Parathyroid adenoma (tissue), 2 donors: ENCODE data around the gene FHOD3.

Experiments used
- H2AFZ ChIP-seq: fragments of 300-600 bp; sonication (generic); one replicate; pipeline ENCODE4 v1.7.0; 2017; ENCODE audit warnings: antibody characterized with exemption, mild to moderate bottlenecking
- H3K27ac ChIP-seq: fragments of 300-600 bp; sonication (generic); one replicate; pipeline ENCODE4 v1.7.0; 2017
- H3K27me3 ChIP-seq: fragments of 300-600 bp; sonication (generic); one replicate; pipeline ENCODE4 v1.7.0; 2017; ENCODE audit warnings: low read length; ENCODE audit not compliant: control insufficient read depth, insufficient read depth
- H3K36me3 ChIP-seq: fragments of 300-600 bp; sonication (generic); one replicate; pipeline ENCODE4 v1.7.0; 2017; ENCODE audit warnings: low read length; ENCODE audit not compliant: control insufficient read depth, insufficient read depth
- H3K4me1 ChIP-seq: fragments of 300-600 bp; sonication (generic); one replicate; pipeline ENCODE4 v1.7.0; 2017; ENCODE audit warnings: control low read depth
- H3K4me2 ChIP-seq: fragments of 300-600 bp; sonication (generic); one replicate; pipeline ENCODE4 v1.7.0; 2017; ENCODE audit warnings: low read length
- H3K4me3 ChIP-seq: fragments of 300-600 bp; sonication (generic); one replicate; pipeline ENCODE4 v1.7.0; 2017; ENCODE audit warnings: low read depth, low read length
- H3K79me2 ChIP-seq: fragments of 300-600 bp; sonication (generic); one replicate; pipeline ENCODE4 v1.7.0; 2017; ENCODE audit warnings: control low read depth
- H3K9ac ChIP-seq: fragments of 300-600 bp; sonication (generic); one replicate; pipeline ENCODE4 v1.7.0; 2017; ENCODE audit warnings: mild to moderate bottlenecking
- H3K9me3 ChIP-seq: fragments of 300-600 bp; sonication (generic); one replicate; pipeline ENCODE4 v1.7.0; 2017; ENCODE audit warnings: low read length; ENCODE audit not compliant: control insufficient read depth
- TF ChIP-seq, protein P1 (sequence below): fragments of 300-600 bp; sonication (generic); IDR thresholded peaks from one replicate; pipeline ENCODE4 v1.7.0; 2017; ENCODE audit warnings: antibody characterized with exemption, mild to moderate bottlenecking
- donor health status: primary hyperparathyroidism.

Gene FHOD3

DNA sequence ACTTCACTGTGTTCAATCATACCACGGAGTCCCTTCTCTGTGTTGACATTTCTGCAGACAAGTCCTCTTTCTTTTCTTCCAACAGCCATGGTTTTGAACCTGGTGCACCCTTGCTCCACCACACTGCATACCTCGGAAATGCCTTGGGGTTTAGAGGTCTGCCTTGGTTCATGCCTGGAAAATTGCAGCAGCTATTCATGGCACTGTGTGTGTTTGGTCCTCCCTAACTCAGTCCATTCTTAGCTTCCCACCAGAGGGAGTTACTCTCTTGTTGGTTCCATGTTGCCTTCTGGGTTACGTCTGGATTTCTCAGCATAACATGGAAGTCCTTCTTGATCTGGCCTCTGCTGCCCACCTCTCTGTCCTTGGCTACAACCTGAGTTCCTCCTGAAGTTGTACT lies 206.0 kb downstream of the FHOD3 start:
- Histone ChIP-seq H3K4me1 (no peaks in the 10 kb centered on the region), H3K9me3 (no peaks in the 10 kb centered on the region), H3K4me2 (no peak overlapping the region), H3K4me3 (no peak overlapping the region), H3K27ac (no peak overlapping the region), H3K79me2 (no peaks in the 10 kb centered on the region), H3K36me3 (no peaks in the 10 kb centered on the region), H3K9ac (no peak overlapping the region), H2AFZ (no peak overlapping the region), H3K27me3 (no peaks in the 10 kb centered on the region)
- TF ChIP-seq, protein P1, sequence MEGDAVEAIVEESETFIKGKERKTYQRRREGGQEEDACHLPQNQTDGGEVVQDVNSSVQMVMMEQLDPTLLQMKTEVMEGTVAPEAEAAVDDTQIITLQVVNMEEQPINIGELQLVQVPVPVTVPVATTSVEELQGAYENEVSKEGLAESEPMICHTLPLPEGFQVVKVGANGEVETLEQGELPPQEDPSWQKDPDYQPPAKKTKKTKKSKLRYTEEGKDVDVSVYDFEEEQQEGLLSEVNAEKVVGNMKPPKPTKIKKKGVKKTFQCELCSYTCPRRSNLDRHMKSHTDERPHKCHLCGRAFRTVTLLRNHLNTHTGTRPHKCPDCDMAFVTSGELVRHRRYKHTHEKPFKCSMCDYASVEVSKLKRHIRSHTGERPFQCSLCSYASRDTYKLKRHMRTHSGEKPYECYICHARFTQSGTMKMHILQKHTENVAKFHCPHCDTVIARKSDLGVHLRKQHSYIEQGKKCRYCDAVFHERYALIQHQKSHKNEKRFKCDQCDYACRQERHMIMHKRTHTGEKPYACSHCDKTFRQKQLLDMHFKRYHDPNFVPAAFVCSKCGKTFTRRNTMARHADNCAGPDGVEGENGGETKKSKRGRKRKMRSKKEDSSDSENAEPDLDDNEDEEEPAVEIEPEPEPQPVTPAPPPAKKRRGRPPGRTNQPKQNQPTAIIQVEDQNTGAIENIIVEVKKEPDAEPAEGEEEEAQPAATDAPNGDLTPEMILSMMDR: no peak

DNA sequence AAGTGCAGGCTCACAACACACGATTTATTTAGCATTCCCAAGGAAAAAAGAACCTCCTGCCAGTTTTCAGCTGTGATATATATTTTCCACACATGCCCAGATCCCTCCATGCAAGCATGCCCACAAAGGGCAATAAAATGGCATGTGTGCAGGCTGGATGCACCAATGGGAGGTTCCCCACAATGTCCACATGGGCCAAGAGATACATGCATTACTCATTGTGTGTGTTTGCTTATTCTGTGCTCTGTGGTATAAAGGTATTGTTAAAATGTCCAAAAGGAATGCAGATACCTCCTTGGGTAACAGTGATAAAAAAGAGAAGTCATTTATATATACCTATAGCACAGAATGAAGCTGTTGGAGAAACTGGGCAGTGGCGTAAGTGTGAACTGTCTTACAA lies 207.4 kb downstream of the FHOD3 start:
- no peaks in the 10 kb centered on the region for H3K27me3 ChIP-seq
- no peak overlapping the region for H3K4me3 ChIP-seq
- H3K4me1 ChIP-seq: no peaks in the 10 kb centered on the region
- no peaks in the 10 kb centered on the region for H3K9me3 ChIP-seq
- H3K79me2 ChIP-seq: no peaks in the 10 kb centered on the region
- no peaks in the 10 kb centered on the region for H3K36me3 ChIP-seq
- no peak overlapping the region for H2AFZ ChIP-seq
- no peak overlapping the region for H3K9ac ChIP-seq
- H3K4me2 ChIP-seq: no peak overlapping the region
- TF ChIP-seq, protein P1: no peak
- H3K27ac ChIP-seq: no peak overlapping the region

DNA sequence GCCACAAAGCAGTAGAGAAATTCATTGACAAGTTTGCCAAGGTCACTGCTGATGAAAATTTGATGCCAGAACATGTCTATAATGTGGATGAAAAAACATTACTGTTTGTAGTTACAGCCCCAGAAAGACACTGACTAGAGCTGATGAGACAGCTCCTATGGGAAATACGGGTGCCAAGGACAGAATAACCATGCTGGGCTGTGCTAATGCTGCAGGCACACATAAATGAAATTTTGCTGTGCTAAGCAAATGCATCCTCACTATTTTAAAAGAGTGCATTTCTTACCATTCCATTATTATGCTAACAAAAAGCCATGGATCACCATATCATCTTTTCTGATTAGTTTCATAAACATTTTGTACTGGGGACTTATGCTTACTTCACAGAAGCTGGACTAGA lies 208.2 kb downstream of the FHOD3 start:
- no peak overlapping the region for H3K4me3 ChIP-seq
- H3K4me2 ChIP-seq: no peak overlapping the region
- TF ChIP-seq, protein P1: no peak

DNA sequence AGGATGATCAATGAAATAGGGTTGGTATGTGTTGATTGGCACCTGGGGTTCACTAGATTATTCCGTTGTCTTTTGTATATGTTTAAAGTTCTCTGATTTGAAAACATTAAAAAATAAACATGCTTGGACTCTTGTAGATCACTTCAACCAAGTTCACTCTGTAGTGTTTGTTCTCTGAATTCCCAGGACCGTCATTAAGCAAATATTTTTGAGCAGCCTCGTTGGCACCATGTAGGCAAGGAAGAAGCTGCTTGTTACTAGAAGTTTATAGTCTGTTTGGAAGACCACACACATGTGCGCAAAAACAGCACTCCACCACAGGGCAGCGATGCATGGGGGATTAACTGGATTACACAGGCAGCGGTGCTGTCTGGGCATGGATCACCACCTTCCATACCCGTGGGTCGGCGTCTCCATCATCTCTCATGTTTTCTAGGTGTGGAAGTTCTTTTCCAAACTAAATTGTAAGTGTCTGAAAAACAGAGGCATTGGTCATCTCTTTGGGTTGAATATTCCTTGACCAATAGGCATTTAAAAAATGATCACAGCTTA lies 212.2 kb downstream of the FHOD3 start:
- no peaks in the 10 kb centered on the region for H3K4me1 ChIP-seq
- H3K36me3 ChIP-seq: no peaks in the 10 kb centered on the region
- TF ChIP-seq, protein P1: no peak
- no peaks in the 10 kb centered on the region for H3K27me3 ChIP-seq
- H3K9me3 ChIP-seq: no peaks in the 10 kb centered on the region
- no peak overlapping the region for H3K4me3 ChIP-seq
- H3K4me2 ChIP-seq: no peak overlapping the region
- no peak overlapping the region for H3K9ac ChIP-seq
- no peak overlapping the region for H2AFZ ChIP-seq
- H3K79me2 ChIP-seq: no peaks in the 10 kb centered on the region
- H3K27ac ChIP-seq: no peak overlapping the region

More for the DNA sequence above, 208.2 kb downstream of the FHOD3 start:
- no peaks in the 10 kb centered on the region for H3K79me2 ChIP-seq
- no peak overlapping the region for H2AFZ ChIP-seq
- no peak overlapping the region for H3K9ac ChIP-seq
- no peaks in the 10 kb centered on the region for H3K36me3 ChIP-seq
- H3K27me3 ChIP-seq: no peaks in the 10 kb centered on the region
- H3K9me3 ChIP-seq: no peaks in the 10 kb centered on the region
- no peaks in the 10 kb centered on the region for H3K4me1 ChIP-seq
- no peak overlapping the region for H3K27ac ChIP-seq

DNA sequence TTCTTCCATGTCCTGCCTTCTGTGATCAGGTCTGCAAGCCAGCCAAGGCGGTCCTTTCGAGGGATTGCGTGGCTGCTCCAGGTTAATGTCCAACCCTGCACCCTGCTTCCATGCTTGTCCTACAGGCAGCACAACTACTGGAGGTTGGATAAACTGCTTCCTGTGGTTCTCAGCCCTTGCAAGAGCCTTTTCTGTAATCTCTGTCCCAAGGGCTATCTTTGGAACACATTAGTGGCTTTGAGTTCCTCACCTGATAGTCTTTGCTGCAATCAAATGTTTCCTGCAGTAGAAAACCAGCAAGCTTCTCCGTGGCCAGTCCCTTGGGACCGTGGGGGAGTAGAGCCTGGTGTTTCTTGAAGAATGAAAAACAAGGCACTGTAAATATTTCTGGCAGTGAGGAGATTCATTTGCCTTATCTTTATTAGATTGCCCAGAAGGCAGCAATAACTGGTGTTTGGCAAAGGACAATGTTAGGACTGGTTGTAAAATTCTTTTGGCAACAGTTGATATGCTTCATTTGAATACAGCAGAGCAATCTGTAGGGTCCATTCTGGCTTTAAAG lies 214.4 kb downstream of the FHOD3 start:
- no peak overlapping the region for H2AFZ ChIP-seq
- H3K4me2 ChIP-seq: no peak overlapping the region
- H3K27me3 ChIP-seq: no peaks in the 10 kb centered on the region
- TF ChIP-seq, protein P1: no peak
- no peaks in the 10 kb centered on the region for H3K9me3 ChIP-seq
- no peaks in the 10 kb centered on the region for H3K79me2 ChIP-seq
- no peak overlapping the region for H3K4me3 ChIP-seq
- H3K27ac ChIP-seq: no peak overlapping the region
- H3K4me1 ChIP-seq: no peaks in the 10 kb centered on the region
- H3K9ac ChIP-seq: no peak overlapping the region
- H3K36me3 ChIP-seq: no peaks in the 10 kb centered on the region
